ENCODE measurements around the gene HOPX. TPM values are rescaled to one million over a fixed set of nuclear protein-coding genes. Genes with fewer than 3 reads are reported as not detected.
"Not testable (repeated sequence)": the region's sequence is repeated elsewhere in the genome, so short reads cannot be mapped to it uniquely, and the experiment has no call there.

Gene HOPX
- 1,000 to 10,000 TPM in 3 of 4 donors, 100 to 1,000 TPM in 1; 405 to 1,883 (median 1,516) TPM for total RNA-seq

GRCh38 chr4:56681158-56681852 lies at the start of gene HOPX:
Gene HOPX, minus strand, starts transcription at chr4:56681296. Its CDS starts 23,480 bp downstream, at chr4:56657816.
- peak within 1 kb of the TSS; percentile 83 for H3K27ac ChIP-seq
- peak; percentile 38 to 86 (median 76) for TF ChIP-seq POLR2AphosphoS5 (IDR thresholded peaks at IDR 0.05)
- TF ChIP-seq CTCF (IDR thresholded peaks at IDR 0.05) = no peak
- H3K9me3 ChIP-seq = no peaks in the 10 kb centered on the region
- no peaks in the 10 kb centered on the region for H3K27me3 ChIP-seq
- DNase-seq (ENCODE audit: low spot score in 2 of 2) = no peak
- peak within 1 kb of the TSS; percentile 38 for H3K4me3 ChIP-seq
- no peaks in the 10 kb centered on the region for H3K36me3 ChIP-seq
- 27% methylated on average over 18 of the region's 18 CpGs for WGBS
- peaks cover 23% of the 10 kb centered on the region for H3K4me1 ChIP-seq

GRCh38 chr4:56730097-56730496 lies 49.0 kb upstream of the HOPX start:
- Histone ChIP-seq H3K36me3 (no peaks in the 10 kb centered on the region), H3K27me3 (no peaks in the 10 kb centered on the region), H3K9me3 (no peaks in the 10 kb centered on the region), H3K4me3 (no peak overlapping the region), H3K27ac (no peak overlapping the region), H3K4me1 (peaks cover 3% of the 10 kb centered on the region)
- no peak for TF ChIP-seq EP300 (IDR thresholded peaks at IDR 0.05)
- TF ChIP-seq POLR2A (IDR thresholded peaks at IDR 0.05) = no peak
- no peak for TF ChIP-seq POLR2AphosphoS5 (IDR thresholded peaks at IDR 0.05)
- no peak for TF ChIP-seq CTCF (IDR thresholded peaks at IDR 0.05)
- 86% methylated on average over 5 of the region's 5 CpGs for WGBS
- DNase-seq (ENCODE audit: low spot score in 2 of 2) = no peak

GRCh38 chr4:56728512-56728911 lies 47.4 kb upstream of the HOPX start:
- peak in 1 of 2 donors; percentile 73 for DNase-seq (ENCODE audit: low spot score in 2 of 2)
- Histone ChIP-seq H3K27ac (no peak overlapping the region), H3K4me1 (peaks cover 3% of the 10 kb centered on the region), H3K36me3 (no peaks in the 10 kb centered on the region), H3K9me3 (no peaks in the 10 kb centered on the region), H3K27me3 (no peaks in the 10 kb centered on the region), H3K4me3 (no peak overlapping the region)
- TF ChIP-seq POLR2AphosphoS5 (IDR thresholded peaks at IDR 0.05) (peak in 1 of 3 donors; percentile 84), EP300 (IDR thresholded peaks at IDR 0.05) (peak; percentile 71), POLR2A (IDR thresholded peaks at IDR 0.05) (no peak), CTCF (IDR thresholded peaks at IDR 0.05) (no peak)
- WGBS = 33% methylated on average over 4 of the region's 4 CpGs

GRCh38 chr4:56727150-56727549 lies 46.1 kb upstream of the HOPX start:
- DNase-seq (ENCODE audit: low spot score in 2 of 2) = no peak
- no peak overlapping the region for H3K4me3 ChIP-seq
- no peaks in the 10 kb centered on the region for H3K27me3 ChIP-seq
- H3K36me3 ChIP-seq = no peaks in the 10 kb centered on the region
- H3K9me3 ChIP-seq = no peaks in the 10 kb centered on the region
- peaks cover 3% of the 10 kb centered on the region for H3K4me1 ChIP-seq
- H3K27ac ChIP-seq = no peak overlapping the region
- TF ChIP-seq POLR2A (IDR thresholded peaks at IDR 0.05) (no peak), POLR2AphosphoS5 (IDR thresholded peaks at IDR 0.05) (no peak), CTCF (IDR thresholded peaks at IDR 0.05) (no peak), EP300 (IDR thresholded peaks at IDR 0.05) (no peak)
- 85% methylated on average over 4 of the region's 4 CpGs for WGBS

- H3K27me3 ChIP-seq; H3K27ac ChIP-seq; DNase-seq (ENCODE audit: low spot score in 2 of 2); H3K4me3 ChIP-seq; H3K9me3 ChIP-seq; H3K36me3 ChIP-seq; H3K4me1 ChIP-seq: not testable (repeated sequence)
- WGBS = 82% methylated on average over 1 of the region's 1 CpG
Observed at GRCh38 chr4:56726593-56726992, 45.5 kb upstream of the HOPX start.

All from suprapubic skin (tissue), 4 donors.